Loucy (cell line): ENCODE data around the gene MAX.

Experiments
- EZH2phosphoT487 ChIP-seq: fragments of 200-600 bp; IDR thresholded peaks from 2 replicates; pipeline ENCODE4 v1.6.1; 2018; ENCODE audit warnings: antibody characterized with exemption, mild to moderate bottlenecking, moderate library complexity, borderline replicate concordance
- TF ChIP-seq, protein P1 (sequence below): fragments of 200-600 bp; sonication (generic); conservative IDR thresholded peaks from 2 replicates; pipeline ENCODE4 v1.5.1; 2014; ENCODE audit warnings: mild to moderate bottlenecking, antibody characterized with exemption, low read length

DNA sequence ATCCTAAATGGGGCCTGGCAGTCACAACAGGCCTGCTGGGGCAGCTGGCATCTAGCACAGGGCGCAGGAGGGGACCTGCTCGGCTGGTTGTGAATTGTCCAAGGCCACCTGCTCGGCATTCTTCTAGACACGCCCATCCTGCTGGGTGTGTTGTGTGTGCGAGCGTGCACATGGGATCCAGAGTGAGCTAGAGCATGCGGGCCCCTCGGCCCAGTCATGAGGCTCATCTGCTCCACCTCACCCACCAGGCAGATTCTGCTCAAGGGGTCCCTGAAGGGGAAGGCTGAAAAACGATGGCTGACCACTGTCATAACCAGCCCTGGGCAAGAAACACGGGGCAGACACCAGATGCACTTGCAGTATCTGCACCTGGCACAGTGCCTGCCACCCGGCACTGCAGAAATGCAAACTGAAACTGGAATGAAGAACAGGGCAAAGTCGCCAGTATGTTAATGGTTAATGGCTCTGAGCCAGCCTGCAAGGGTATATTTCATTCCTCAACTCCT is 31.8 kb downstream of the MAX start:
- TF ChIP-seq, protein P1, sequence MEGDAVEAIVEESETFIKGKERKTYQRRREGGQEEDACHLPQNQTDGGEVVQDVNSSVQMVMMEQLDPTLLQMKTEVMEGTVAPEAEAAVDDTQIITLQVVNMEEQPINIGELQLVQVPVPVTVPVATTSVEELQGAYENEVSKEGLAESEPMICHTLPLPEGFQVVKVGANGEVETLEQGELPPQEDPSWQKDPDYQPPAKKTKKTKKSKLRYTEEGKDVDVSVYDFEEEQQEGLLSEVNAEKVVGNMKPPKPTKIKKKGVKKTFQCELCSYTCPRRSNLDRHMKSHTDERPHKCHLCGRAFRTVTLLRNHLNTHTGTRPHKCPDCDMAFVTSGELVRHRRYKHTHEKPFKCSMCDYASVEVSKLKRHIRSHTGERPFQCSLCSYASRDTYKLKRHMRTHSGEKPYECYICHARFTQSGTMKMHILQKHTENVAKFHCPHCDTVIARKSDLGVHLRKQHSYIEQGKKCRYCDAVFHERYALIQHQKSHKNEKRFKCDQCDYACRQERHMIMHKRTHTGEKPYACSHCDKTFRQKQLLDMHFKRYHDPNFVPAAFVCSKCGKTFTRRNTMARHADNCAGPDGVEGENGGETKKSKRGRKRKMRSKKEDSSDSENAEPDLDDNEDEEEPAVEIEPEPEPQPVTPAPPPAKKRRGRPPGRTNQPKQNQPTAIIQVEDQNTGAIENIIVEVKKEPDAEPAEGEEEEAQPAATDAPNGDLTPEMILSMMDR, result no peak
- TF ChIP-seq EZH2phosphoT487, result no peak
